Activated gamma-delta T cell treated with anti-CD3 and anti-CD28 coated beads, Interleukin-2, amount 50 U/mL, for 16 hours (primary cell): ENCODE data around the gene BLNK.
"Not testable (repeated sequence)": the region's sequence is repeated elsewhere in the genome, so short reads cannot be mapped to it uniquely, and the experiment has no call there.

ENCODE experiments used
- DNase-seq: peaks from one replicate; pipeline ENCODE4 v3.0.0-alpha.2; 2020; ENCODE audit warnings: low read depth

Gene BLNK

GRCh38 chr10:96225119-96225518 lies 46.2 kb downstream of the BLNK start:
- no peak for DNase-seq

GRCh38 chr10:96222908-96223307 lies 48.5 kb downstream of the BLNK start:
- no peak for DNase-seq

- no peak for DNase-seq
Observed at GRCh38 chr10:96222441-96222840, 48.9 kb downstream of the BLNK start.

- DNase-seq = no peak
Observed at GRCh38 chr10:96218826-96219225, 52.5 kb downstream of the BLNK start.

- no peak for DNase-seq
Observed at GRCh38 chr10:96217711-96218110, 53.7 kb downstream of the BLNK start.

- DNase-seq = no peak
Observed at GRCh38 chr10:96216775-96217174, 54.6 kb downstream of the BLNK start.

GRCh38 chr10:96212911-96213310 lies 58.5 kb downstream of the BLNK start:
- DNase-seq = no peak

GRCh38 chr10:96211764-96212163 lies 59.6 kb downstream of the BLNK start:
- DNase-seq = no peak

GRCh38 chr10:96208946-96209345 lies 62.4 kb downstream of the BLNK start:
- no peak for DNase-seq

GRCh38 chr10:96208271-96208670 lies 63.1 kb downstream of the BLNK start:
- DNase-seq = no peak

GRCh38 chr10:96205580-96205979 lies 65.8 kb downstream of the BLNK start:
- no peak for DNase-seq

- no peak for DNase-seq
Observed at GRCh38 chr10:96201525-96201924, 69.8 kb downstream of the BLNK start.

GRCh38 chr10:96189505-96189904 lies 81.9 kb downstream of the BLNK start:
- DNase-seq = not testable (repeated sequence)

GRCh38 chr10:96188916-96189315 lies 82.5 kb downstream of the BLNK start:
- DNase-seq = no peak

GRCh38 chr10:96188421-96188820 lies 82.9 kb downstream of the BLNK start:
- no peak for DNase-seq

GRCh38 chr10:96176985-96177384 lies 94.4 kb downstream of the BLNK start:
- DNase-seq = no peak

- no peak for DNase-seq
Observed at GRCh38 chr10:96172666-96173065, 98.7 kb downstream of the BLNK start.

- DNase-seq = no peak
Observed at GRCh38 chr10:96170230-96170629, 101.1 kb downstream of the BLNK start.

- DNase-seq = no peak
Observed at GRCh38 chr10:96168546-96168945, 102.8 kb downstream of the BLNK start.

- DNase-seq = no peak
Observed at GRCh38 chr10:96165726-96166125, 105.6 kb downstream of the BLNK start.

- no peak for DNase-seq
Observed at GRCh38 chr10:96153070-96153469, 118.3 kb downstream of the BLNK start.

- no peak for DNase-seq
Observed at GRCh38 chr10:96152437-96152836, 118.9 kb downstream of the BLNK start.
